ENCODE data around the gene MEGF8.

DNA sequence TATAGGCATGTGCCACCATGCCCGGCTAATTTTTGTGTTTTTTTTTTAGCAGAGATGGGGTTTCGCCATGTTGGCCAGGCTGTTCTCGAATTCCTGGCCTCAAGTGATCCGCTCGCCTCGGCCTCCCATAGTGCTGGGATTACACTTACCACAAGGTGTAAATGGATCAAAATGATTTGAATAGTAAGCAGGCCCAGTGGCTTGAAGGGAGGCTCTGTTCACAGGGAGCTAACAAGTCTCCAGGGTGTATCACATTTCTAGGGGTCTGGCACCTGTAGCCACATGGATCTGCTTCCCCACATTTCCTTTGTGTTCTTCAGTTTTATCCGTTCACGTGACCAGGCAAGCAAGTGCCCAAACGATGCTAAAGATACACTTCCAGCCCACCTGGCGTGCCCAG lies 78.2 kb downstream of the MEGF8 start:
- TF ChIP-seq, protein P1, sequence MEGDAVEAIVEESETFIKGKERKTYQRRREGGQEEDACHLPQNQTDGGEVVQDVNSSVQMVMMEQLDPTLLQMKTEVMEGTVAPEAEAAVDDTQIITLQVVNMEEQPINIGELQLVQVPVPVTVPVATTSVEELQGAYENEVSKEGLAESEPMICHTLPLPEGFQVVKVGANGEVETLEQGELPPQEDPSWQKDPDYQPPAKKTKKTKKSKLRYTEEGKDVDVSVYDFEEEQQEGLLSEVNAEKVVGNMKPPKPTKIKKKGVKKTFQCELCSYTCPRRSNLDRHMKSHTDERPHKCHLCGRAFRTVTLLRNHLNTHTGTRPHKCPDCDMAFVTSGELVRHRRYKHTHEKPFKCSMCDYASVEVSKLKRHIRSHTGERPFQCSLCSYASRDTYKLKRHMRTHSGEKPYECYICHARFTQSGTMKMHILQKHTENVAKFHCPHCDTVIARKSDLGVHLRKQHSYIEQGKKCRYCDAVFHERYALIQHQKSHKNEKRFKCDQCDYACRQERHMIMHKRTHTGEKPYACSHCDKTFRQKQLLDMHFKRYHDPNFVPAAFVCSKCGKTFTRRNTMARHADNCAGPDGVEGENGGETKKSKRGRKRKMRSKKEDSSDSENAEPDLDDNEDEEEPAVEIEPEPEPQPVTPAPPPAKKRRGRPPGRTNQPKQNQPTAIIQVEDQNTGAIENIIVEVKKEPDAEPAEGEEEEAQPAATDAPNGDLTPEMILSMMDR (IDR thresholded peaks at IDR 0.05) = no peak
- no peak for TF ChIP-seq POLR2A (IDR thresholded peaks at IDR 0.05)

Measured in esophagus squamous epithelium (tissue), 4 donors.